Mesendoderm (in vitro differentiated cells): Measurements from ENCODE around the gene AKR7A2.

ENCODE experiments used
- DNase-seq: peaks from one replicate; pipeline ENCODE4 v3.0.0; 2013
- H2AK5ac ChIP-seq: 2 replicates; pipeline ENCODE4 v1.6.1; 2013; ENCODE audit warnings: low read length, inconsistent platforms
- H2BK120ac ChIP-seq: 2 replicates; pipeline ENCODE4 v1.6.1; 2013; ENCODE audit warnings: low read depth, mild to moderate bottlenecking, low read length, moderate library complexity, mixed read lengths
- H2BK15ac ChIP-seq: replicated peaks from 2 replicates; pipeline ENCODE4 v1.6.1; 2013; ENCODE audit warnings: low read depth, mild to moderate bottlenecking, moderate library complexity
- H2BK5ac ChIP-seq: 2 replicates; pipeline ENCODE4 v1.6.1; 2013; ENCODE audit warnings: low read length, inconsistent platforms
- H3K18ac ChIP-seq: 2 replicates; pipeline ENCODE4 v1.6.1; 2013; ENCODE audit warnings: mild to moderate bottlenecking, low read length, mixed read lengths
- H3K23ac ChIP-seq: one replicate; pipeline ENCODE4 v1.6.1; 2013; ENCODE audit warnings: low read length
- H3K27ac ChIP-seq: 2 replicates; pipeline ENCODE4 v1.5.1; 2013; ENCODE audit warnings: low read depth, mild to moderate bottlenecking, inconsistent platforms, low read length, moderate library complexity
- H3K27me3 ChIP-seq: 2 replicates; pipeline ENCODE4 v1.6.1; 2013; ENCODE audit warnings: low read length, control low read depth, mild to moderate bottlenecking, inconsistent platforms; ENCODE audit not compliant: insufficient read depth, poor library complexity
- H3K36me3 ChIP-seq: 2 replicates; pipeline ENCODE4 v1.6.1; 2013; ENCODE audit warnings: low read length, inconsistent platforms; ENCODE audit not compliant: control insufficient read depth, insufficient read depth
- H3K4ac ChIP-seq: one replicate; pipeline ENCODE4 v1.6.1; 2013; ENCODE audit warnings: low read depth, mild to moderate bottlenecking, low read length, moderate library complexity
- H3K4me1 ChIP-seq: 2 replicates; pipeline ENCODE4 v1.6.1; 2013; ENCODE audit warnings: low read depth, low read length, inconsistent platforms; ENCODE audit not compliant: control insufficient read depth
- H3K4me2 ChIP-seq: 2 replicates; pipeline ENCODE4 v1.6.1; 2013; ENCODE audit warnings: low read length
- H3K4me3 ChIP-seq: 2 replicates; pipeline ENCODE4 v1.5.1; 2013; ENCODE audit warnings: mild to moderate bottlenecking, low read length
- H3K56ac ChIP-seq: one replicate; pipeline ENCODE4 v1.6.1; 2013; ENCODE audit warnings: low read length
- H3K79me1 ChIP-seq: 2 replicates; pipeline ENCODE4 v1.6.1; 2013; ENCODE audit warnings: low read length, inconsistent platforms
- H3K79me2 ChIP-seq: 2 replicates; pipeline ENCODE4 v1.6.1; 2013; ENCODE audit warnings: mild to moderate bottlenecking, low read length; ENCODE audit not compliant: control insufficient read depth, insufficient read depth
- H3K9ac ChIP-seq: 2 replicates; pipeline ENCODE4 v1.6.1; 2013; ENCODE audit warnings: low read length, inconsistent platforms
- H4K5ac ChIP-seq: one replicate; pipeline ENCODE4 v1.6.1; 2013; ENCODE audit warnings: low read length
- H4K8ac ChIP-seq: one replicate; pipeline ENCODE4 v1.6.1; 2013; ENCODE audit warnings: low read depth, mild to moderate bottlenecking, control low read depth, low read length, moderate library complexity
- WGBS: extraction: QIAGEN DNeasy Blood & Tissue Kit; methylation state at CpG from one replicate; pipeline ENCODE4 v1.1.7; 2013; ENCODE audit warnings: low lambda C conversion rate, missing lambda C conversion rate; ENCODE audit not compliant: insufficient coverage; ENCODE audit errors: extremely low coverage; 5-methylcytosine and 5-hydroxymethylcytosine counted together

AKR7A2 gene

DNA sequence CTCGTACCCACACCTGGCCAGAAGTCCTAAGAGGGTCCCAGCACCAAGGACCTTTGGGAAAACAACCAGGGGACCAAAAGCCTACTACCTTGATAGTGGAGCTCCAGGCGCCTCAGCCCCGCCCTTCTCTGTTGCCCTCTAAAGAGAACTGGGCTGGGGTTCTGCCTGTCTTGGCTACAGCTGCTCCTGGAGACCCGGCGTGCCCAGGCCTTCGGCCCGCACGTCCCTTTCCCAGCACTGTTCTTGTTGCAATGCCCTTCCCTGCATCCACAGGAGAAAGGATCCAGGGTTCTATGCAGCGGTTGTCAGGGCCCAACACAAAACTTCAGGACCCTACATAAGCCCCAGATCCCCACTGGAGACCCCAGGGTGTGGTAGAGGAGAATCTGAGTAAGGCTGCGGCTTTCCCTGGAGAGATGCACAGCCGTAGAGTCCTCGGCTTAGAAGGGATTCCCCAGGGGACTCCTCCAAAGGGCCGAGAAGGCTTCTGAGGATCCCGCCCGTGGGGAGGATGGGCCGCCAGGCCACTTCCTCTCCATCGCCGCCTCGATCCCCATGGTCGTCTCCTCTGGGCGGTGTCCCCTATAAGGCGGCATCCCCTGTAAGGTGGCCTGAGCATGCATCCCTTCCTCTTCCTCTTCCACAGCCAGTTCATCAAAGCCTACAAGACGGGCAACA lies 12.2 kb upstream of the AKR7A2 start:
- no peak overlapping the region for H2AK5ac ChIP-seq
- H3K4me2 ChIP-seq, result no peak overlapping the region
- no CpG with 5 or more reads among the region's 23 CpGs for WGBS
- H3K4me1 ChIP-seq, result no peaks in the 10 kb centered on the region
- no peak overlapping the region for H2BK120ac ChIP-seq
- no peak overlapping the region for H2BK5ac ChIP-seq
- H3K9ac ChIP-seq, result no peak overlapping the region
- no peak overlapping the region for H3K56ac ChIP-seq
- H3K4ac ChIP-seq, result no peak overlapping the region
- DNase-seq, result no peak
- H3K27ac ChIP-seq, result no peak overlapping the region
- H3K79me2 ChIP-seq, result no peaks in the 10 kb centered on the region
- no peak overlapping the region for H4K5ac ChIP-seq
- no peaks in the 10 kb centered on the region for H3K27me3 ChIP-seq
- H3K79me1 ChIP-seq, result no peaks in the 10 kb centered on the region
- no peak overlapping the region for H2BK15ac ChIP-seq
- H3K18ac ChIP-seq, result no peak overlapping the region
- no peak overlapping the region for H3K4me3 ChIP-seq
- H3K36me3 ChIP-seq, result peaks cover 3% of the 10 kb centered on the region
- H4K8ac ChIP-seq, result no peak overlapping the region
- H3K23ac ChIP-seq, result no peak overlapping the region

DNA sequence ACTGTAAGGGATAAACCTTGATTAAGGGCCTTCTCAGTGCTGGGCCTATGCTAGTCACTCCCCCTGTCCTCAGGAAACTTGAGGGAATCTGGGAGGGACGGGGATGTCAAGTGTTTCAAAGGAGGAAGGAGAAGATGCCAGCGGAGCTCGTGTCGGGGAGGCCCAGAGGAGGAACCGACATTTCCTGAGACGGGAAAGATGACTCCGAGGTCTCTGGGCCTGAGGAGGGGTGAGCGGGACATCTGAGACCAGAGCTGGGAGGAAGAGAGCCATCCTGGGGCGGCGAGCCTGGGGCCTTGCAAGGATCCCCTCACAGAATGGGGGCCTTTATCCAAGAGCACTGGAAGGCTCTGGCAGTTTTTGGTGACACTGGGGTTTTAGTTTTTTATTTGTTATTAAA lies 10.5 kb upstream of the AKR7A2 start:
- WGBS, result no CpG with 5 or more reads among the region's 10 CpGs
- no peak overlapping the region for H3K9ac ChIP-seq
- no peak overlapping the region for H3K18ac ChIP-seq
- H2BK5ac ChIP-seq, result no peak overlapping the region
- H3K36me3 ChIP-seq, result peaks cover 2% of the 10 kb centered on the region
- no peak overlapping the region for H2BK15ac ChIP-seq
- no peak overlapping the region for H2AK5ac ChIP-seq
- no peak for DNase-seq
- H3K27ac ChIP-seq, result no peak overlapping the region
- H3K79me2 ChIP-seq, result no peaks in the 10 kb centered on the region
- H3K4me1 ChIP-seq, result no peaks in the 10 kb centered on the region
- H3K27me3 ChIP-seq, result no peaks in the 10 kb centered on the region
- H4K8ac ChIP-seq, result no peak overlapping the region
- no peak overlapping the region for H3K4me2 ChIP-seq
- no peak overlapping the region for H3K4me3 ChIP-seq
- no peak overlapping the region for H3K23ac ChIP-seq
- H4K5ac ChIP-seq, result no peak overlapping the region
- H3K56ac ChIP-seq, result no peak overlapping the region
- no peak overlapping the region for H3K4ac ChIP-seq
- no peak overlapping the region for H2BK120ac ChIP-seq
- H3K79me1 ChIP-seq, result no peaks in the 10 kb centered on the region

DNA sequence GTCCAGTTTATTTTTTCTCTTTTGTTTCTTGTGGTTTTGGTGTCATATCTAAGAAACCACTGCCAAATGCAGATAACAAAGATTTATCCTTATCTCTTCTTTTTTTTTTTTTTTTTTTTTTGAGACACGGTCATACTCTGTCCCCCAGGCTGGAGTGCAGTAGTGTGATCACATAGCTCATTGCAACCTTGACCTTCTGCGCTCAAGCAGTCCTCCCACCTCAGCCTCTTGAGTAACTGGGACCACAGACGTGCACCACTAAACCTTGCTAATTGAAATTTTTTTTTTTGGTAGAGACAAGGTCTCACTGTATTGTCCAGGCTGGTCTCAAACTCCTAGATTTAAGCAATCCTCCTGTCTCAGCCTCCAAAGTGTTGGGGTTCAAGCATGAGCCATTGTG lies 9.1 kb upstream of the AKR7A2 start:
- peaks cover 1% of the 10 kb centered on the region for H3K36me3 ChIP-seq
- no peaks in the 10 kb centered on the region for H3K4me1 ChIP-seq
- no peak for DNase-seq
- H3K18ac ChIP-seq, result no peak overlapping the region
- H3K23ac ChIP-seq, result no peak overlapping the region
- H4K5ac ChIP-seq, result no peak overlapping the region
- no peak overlapping the region for H2AK5ac ChIP-seq
- no peaks in the 10 kb centered on the region for H3K79me2 ChIP-seq
- no peak overlapping the region for H3K9ac ChIP-seq
- H2BK120ac ChIP-seq, result no peak overlapping the region
- H3K27me3 ChIP-seq, result no peaks in the 10 kb centered on the region
- no peak overlapping the region for H2BK5ac ChIP-seq
- H4K8ac ChIP-seq, result no peak overlapping the region
- no peak overlapping the region for H3K27ac ChIP-seq
- H3K4me3 ChIP-seq, result no peak overlapping the region
- no peak overlapping the region for H2BK15ac ChIP-seq
- H3K4ac ChIP-seq, result no peak overlapping the region
- no peaks in the 10 kb centered on the region for H3K79me1 ChIP-seq
- WGBS, result no CpG with 5 or more reads among the region's 3 CpGs
- no peak overlapping the region for H3K56ac ChIP-seq
- H3K4me2 ChIP-seq, result no peak overlapping the region

DNA sequence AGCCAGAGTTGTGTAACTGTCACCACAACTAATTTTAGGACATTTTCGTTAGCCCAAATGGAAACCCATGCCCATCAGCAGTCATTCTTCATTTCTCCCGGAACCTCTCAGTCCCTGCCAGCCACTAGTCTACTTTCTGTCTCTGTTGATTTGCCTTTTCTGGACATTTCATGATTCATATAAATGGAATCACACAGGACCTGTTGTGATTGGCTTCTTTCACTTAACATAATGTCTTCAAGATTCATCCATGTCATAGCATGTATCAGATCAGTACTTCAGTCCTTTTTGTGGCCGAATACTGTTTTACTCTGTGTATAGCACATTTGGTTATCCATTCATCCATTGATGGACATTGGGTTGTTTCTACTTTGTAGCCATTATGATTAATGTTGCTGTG lies 7.3 kb upstream of the AKR7A2 start:
- Histone ChIP-seq H3K4me3 (no peak overlapping the region), H2BK120ac (no peak overlapping the region), H3K36me3 (peaks cover 1% of the 10 kb centered on the region), H3K9ac (no peak overlapping the region), H3K18ac (no peak overlapping the region), H3K4ac (no peak overlapping the region), H3K4me2 (no peak overlapping the region), H3K79me2 (no peaks in the 10 kb centered on the region), H2BK5ac (no peak overlapping the region), H2AK5ac (no peak overlapping the region), H3K4me1 (no peaks in the 10 kb centered on the region), H4K5ac (no peak overlapping the region), H3K27ac (no peak overlapping the region), H3K56ac (no peak overlapping the region), H3K27me3 (no peaks in the 10 kb centered on the region), H4K8ac (no peak overlapping the region), H2BK15ac (no peak overlapping the region), H3K23ac (no peak overlapping the region), H3K79me1 (peaks cover 2% of the 10 kb centered on the region)
- DNase-seq, result no peak
- no CpG with 5 or more reads among the region's 3 CpGs for WGBS

DNA sequence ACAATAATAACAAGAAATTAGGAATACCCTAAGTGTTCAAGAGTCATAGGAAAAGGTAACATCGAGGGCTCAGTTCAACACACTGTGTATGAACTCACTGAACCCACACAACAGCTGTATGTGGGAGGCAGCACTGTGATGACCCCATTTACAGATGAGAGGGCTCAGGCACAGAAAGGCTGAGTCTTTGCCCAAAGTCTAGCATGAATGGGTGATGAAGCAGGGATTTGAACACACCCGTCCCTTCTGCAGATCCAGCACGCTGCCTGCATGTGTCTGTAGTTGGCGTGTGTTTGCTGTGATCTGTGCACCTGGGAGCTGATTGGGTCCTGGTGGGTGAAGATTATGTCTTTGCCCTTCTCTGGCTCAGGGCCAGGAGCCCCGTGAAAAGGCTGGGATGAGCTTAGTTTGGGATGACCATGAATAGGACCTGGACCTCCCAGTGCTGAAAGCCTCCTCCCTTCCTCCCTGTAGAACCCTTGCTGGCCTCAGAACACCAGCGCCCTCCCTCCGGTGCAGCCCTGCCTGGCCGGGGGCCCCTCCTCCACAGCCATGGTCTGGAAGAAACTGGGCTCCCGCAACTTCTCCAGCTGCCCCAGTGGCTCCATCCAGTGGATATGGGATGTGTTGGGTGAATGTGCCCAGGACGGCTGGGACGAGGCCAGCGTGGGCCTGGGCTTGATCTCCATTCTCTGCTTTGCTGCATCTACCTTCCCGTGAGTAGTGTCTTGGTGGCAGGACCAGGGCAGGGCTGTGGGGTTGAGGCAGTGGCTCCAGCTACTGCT lies 5.4 kb upstream of the AKR7A2 start:
- peak; percentile 70 for DNase-seq
- Histone ChIP-seq H3K4me3 (no peak overlapping the region), H3K4me1 (peaks cover 2% of the 10 kb centered on the region), H3K23ac (no peak overlapping the region), H4K8ac (no peak overlapping the region), H3K18ac (no peak overlapping the region), H3K36me3 (peaks cover 1% of the 10 kb centered on the region), H2BK120ac (no peak overlapping the region), H2AK5ac (no peak overlapping the region), H3K79me1 (peaks cover 14% of the 10 kb centered on the region), H3K27ac (no peak overlapping the region), H3K79me2 (no peaks in the 10 kb centered on the region), H2BK15ac (no peak overlapping the region), H3K56ac (no peak overlapping the region), H2BK5ac (no peak overlapping the region), H4K5ac (no peak overlapping the region), H3K4ac (no peak overlapping the region), H3K4me2 (no peak overlapping the region), H3K9ac (no peak overlapping the region), H3K27me3 (no peaks in the 10 kb centered on the region)
- no CpG with 5 or more reads among the region's 13 CpGs for WGBS
